Mucosa of stomach (tissue), 1 donor: Measurements from ENCODE around the gene ZFHX3.

Experiments used
- H3K27me3 ChIP-seq: one replicate; pipeline ENCODE4 v1.7.0; 2013; ENCODE audit warnings: mild to moderate bottlenecking, low read length; ENCODE audit not compliant: control insufficient read depth, insufficient read depth
- H3K36me3 ChIP-seq: one replicate; pipeline ENCODE4 v1.7.0; 2013; ENCODE audit warnings: low read length; ENCODE audit not compliant: control insufficient read depth, insufficient read depth
- H3K4me1 ChIP-seq: one replicate; pipeline ENCODE4 v1.7.0; 2013; ENCODE audit warnings: mild to moderate bottlenecking, low read length; ENCODE audit not compliant: control insufficient read depth, insufficient read depth
- H3K4me3 ChIP-seq: one replicate; pipeline ENCODE4 v1.7.0; 2013; ENCODE audit warnings: low read length
- H3K9ac ChIP-seq: one replicate; pipeline ENCODE4 v1.7.0; 2013; ENCODE audit warnings: mild to moderate bottlenecking, low read length, moderate library complexity
- H3K9me3 ChIP-seq: one replicate; pipeline ENCODE4 v1.7.0; 2013; ENCODE audit warnings: mild to moderate bottlenecking, low read length, moderate library complexity; ENCODE audit not compliant: control insufficient read depth
- donor health status: Pancreatic carcinoma.

ZFHX3 gene

GRCh38 chr16:72894293-72895151 lies 153.4 kb downstream of the ZFHX3 start:
- Histone ChIP-seq H3K4me1 (no peaks in the 10 kb centered on the region), H3K4me3 (no peak overlapping the region), H3K36me3 (no peaks in the 10 kb centered on the region), H3K9ac (no peak overlapping the region), H3K9me3 (no peaks in the 10 kb centered on the region), H3K27me3 (no peaks in the 10 kb centered on the region)

- no peaks in the 10 kb centered on the region for H3K36me3 ChIP-seq
- H3K4me1 ChIP-seq: no peaks in the 10 kb centered on the region
Measured at GRCh38 chr16:72891291-72892227, 156.4 kb downstream of the ZFHX3 start.

GRCh38 chr16:72890587-72890986 lies 157.3 kb downstream of the ZFHX3 start:
- Histone ChIP-seq H3K9ac (no peak overlapping the region), H3K4me1 (no peaks in the 10 kb centered on the region), H3K36me3 (no peaks in the 10 kb centered on the region), H3K27me3 (no peaks in the 10 kb centered on the region), H3K4me3 (no peak overlapping the region), H3K9me3 (no peaks in the 10 kb centered on the region)

More at GRCh38 chr16:72891291-72892227, 156.4 kb downstream of the ZFHX3 start:
- no peaks in the 10 kb centered on the region for H3K9me3 ChIP-seq
- H3K27me3 ChIP-seq: no peaks in the 10 kb centered on the region
- H3K4me3 ChIP-seq: no peak overlapping the region
- H3K9ac ChIP-seq: no peak overlapping the region

- no peak overlapping the region for H3K4me3 ChIP-seq
- no peaks in the 10 kb centered on the region for H3K36me3 ChIP-seq
- no peaks in the 10 kb centered on the region for H3K4me1 ChIP-seq
- H3K9ac ChIP-seq: no peak overlapping the region
- no peaks in the 10 kb centered on the region for H3K9me3 ChIP-seq
- H3K27me3 ChIP-seq: no peaks in the 10 kb centered on the region
Measured at GRCh38 chr16:72889616-72890582, 158.0 kb downstream of the ZFHX3 start.

GRCh38 chr16:72887537-72887936 lies 160.4 kb downstream of the ZFHX3 start:
- Histone ChIP-seq H3K4me1 (no peaks in the 10 kb centered on the region), H3K4me3 (no peak overlapping the region), H3K9me3 (no peaks in the 10 kb centered on the region), H3K27me3 (no peaks in the 10 kb centered on the region), H3K36me3 (no peaks in the 10 kb centered on the region), H3K9ac (no peak overlapping the region)

- no peaks in the 10 kb centered on the region for H3K27me3 ChIP-seq
- H3K36me3 ChIP-seq: no peaks in the 10 kb centered on the region
- no peak overlapping the region for H3K4me3 ChIP-seq
- H3K4me1 ChIP-seq: no peaks in the 10 kb centered on the region
- no peak overlapping the region for H3K9ac ChIP-seq
- no peaks in the 10 kb centered on the region for H3K9me3 ChIP-seq
Measured at GRCh38 chr16:72886346-72886974, 161.5 kb downstream of the ZFHX3 start.

- Histone ChIP-seq H3K4me1 (no peaks in the 10 kb centered on the region), H3K36me3 (no peaks in the 10 kb centered on the region), H3K9ac (no peak overlapping the region)
Measured at GRCh38 chr16:72884573-72884972, 163.4 kb downstream of the ZFHX3 start.

GRCh38 chr16:72884037-72884436 lies 163.9 kb downstream of the ZFHX3 start:
- Histone ChIP-seq H3K4me1 (no peaks in the 10 kb centered on the region), H3K4me3 (no peak overlapping the region), H3K9ac (no peak overlapping the region)

More at GRCh38 chr16:72884573-72884972, 163.4 kb downstream of the ZFHX3 start:
- H3K9me3 ChIP-seq: no peaks in the 10 kb centered on the region
- no peak overlapping the region for H3K4me3 ChIP-seq
- H3K27me3 ChIP-seq: no peaks in the 10 kb centered on the region

GRCh38 chr16:72879846-72880245 lies 168.1 kb downstream of the ZFHX3 start:
- Histone ChIP-seq H3K9me3 (no peaks in the 10 kb centered on the region), H3K9ac (no peak overlapping the region), H3K4me3 (no peak overlapping the region), H3K36me3 (no peaks in the 10 kb centered on the region), H3K4me1 (no peaks in the 10 kb centered on the region), H3K27me3 (no peaks in the 10 kb centered on the region)

More at GRCh38 chr16:72884037-72884436, 163.9 kb downstream of the ZFHX3 start:
- H3K27me3 ChIP-seq: no peaks in the 10 kb centered on the region
- H3K9me3 ChIP-seq: no peaks in the 10 kb centered on the region
- no peaks in the 10 kb centered on the region for H3K36me3 ChIP-seq

- Histone ChIP-seq H3K4me1 (no peaks in the 10 kb centered on the region), H3K27me3 (no peaks in the 10 kb centered on the region), H3K9ac (no peak overlapping the region), H3K36me3 (no peaks in the 10 kb centered on the region), H3K9me3 (no peaks in the 10 kb centered on the region), H3K4me3 (no peak overlapping the region)
Measured at GRCh38 chr16:72878301-72879269, 169.3 kb downstream of the ZFHX3 start.
